Stimulated activated CD4-positive, alpha-beta T cell treated with anti-CD3 and anti-CD28 coated beads, Interleukin-15, amount 100 ng/mL, for 1 hour (primary cell): ENCODE results near the gene XKR7.

Experiments used
- DNase-seq, 2 donors: peaks; one replicate each; pipeline ENCODE4 v3.0.0-alpha.2; 2020; ENCODE audit warnings: low read depth in 1 of 2, low spot score in 1 of 2

XKR7 gene

GRCh38 chr20:32036716-32037485 lies 69.0 kb downstream of the XKR7 start:
- no peak for DNase-seq

DNA sequence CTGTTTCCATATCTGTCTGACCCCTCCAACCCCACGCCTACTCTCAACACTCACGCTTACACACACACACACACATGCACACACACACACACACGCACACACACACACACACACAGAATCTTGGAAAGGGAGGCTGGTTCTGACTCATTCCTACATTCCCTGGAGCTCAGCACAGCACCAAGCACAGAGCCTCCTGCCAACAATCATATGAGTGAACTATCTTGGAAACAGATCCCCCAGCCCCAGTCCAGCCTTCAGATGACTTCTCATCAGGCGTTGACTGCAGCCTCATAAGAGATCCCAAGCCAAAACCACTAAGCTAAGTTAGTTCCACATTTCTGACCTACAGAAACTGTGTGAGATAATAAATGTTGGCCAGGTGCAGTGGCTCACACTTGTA lies 70.0 kb downstream of the XKR7 start:
- no peak for DNase-seq

- no peak for DNase-seq
Observed at GRCh38 chr20:32040142-32040953, 72.4 kb downstream of the XKR7 start.

GRCh38 chr20:32045999-32046398 lies 78.0 kb downstream of the XKR7 start:
- DNase-seq: no peak

- DNase-seq: no peak
Observed at GRCh38 chr20:32050324-32050841, 82.4 kb downstream of the XKR7 start.

DNA sequence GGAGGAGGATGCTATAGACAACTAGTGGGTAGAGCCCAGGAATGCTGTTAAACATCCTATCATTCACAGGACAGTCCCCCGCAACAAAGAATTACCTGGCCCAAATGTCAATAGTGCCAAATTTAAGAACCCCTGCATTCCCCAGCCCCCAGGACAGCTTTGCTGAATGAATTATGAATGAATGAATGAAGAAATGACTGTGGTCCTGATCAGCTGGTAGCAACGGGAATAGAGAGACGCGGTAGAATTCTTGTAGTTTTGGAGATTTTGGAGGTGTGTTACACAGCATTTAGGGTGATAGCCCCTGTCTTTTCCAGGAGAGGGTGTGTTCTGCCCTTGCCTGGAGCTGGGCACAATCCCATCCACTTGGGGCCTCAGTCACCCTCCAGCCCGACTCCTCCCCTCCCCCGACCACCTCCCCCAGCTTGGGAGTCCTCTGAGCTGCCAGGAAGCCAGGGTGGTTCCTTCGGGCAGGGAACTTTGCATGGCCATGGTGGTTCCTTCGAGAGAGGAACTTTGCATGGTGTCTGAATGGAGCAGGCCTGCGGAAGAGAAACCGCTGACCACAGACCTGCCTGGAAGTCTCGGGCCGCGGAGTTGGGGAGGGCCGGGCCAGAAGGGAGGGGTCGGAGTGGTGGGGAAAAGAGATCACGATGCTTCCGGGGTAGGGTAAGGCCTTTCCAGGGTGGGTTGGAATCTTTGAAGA lies 83.1 kb downstream of the XKR7 start:
- DNase-seq: no peak

- DNase-seq: no peak
Observed at GRCh38 chr20:32051720-32052089, 83.8 kb downstream of the XKR7 start.

- DNase-seq: no peak
Observed at GRCh38 chr20:32052090-32052777, 84.3 kb downstream of the XKR7 start, which contains the start of gene HCK. Gene HCK (plus strand): TSS chr20:32052242.

DNA sequence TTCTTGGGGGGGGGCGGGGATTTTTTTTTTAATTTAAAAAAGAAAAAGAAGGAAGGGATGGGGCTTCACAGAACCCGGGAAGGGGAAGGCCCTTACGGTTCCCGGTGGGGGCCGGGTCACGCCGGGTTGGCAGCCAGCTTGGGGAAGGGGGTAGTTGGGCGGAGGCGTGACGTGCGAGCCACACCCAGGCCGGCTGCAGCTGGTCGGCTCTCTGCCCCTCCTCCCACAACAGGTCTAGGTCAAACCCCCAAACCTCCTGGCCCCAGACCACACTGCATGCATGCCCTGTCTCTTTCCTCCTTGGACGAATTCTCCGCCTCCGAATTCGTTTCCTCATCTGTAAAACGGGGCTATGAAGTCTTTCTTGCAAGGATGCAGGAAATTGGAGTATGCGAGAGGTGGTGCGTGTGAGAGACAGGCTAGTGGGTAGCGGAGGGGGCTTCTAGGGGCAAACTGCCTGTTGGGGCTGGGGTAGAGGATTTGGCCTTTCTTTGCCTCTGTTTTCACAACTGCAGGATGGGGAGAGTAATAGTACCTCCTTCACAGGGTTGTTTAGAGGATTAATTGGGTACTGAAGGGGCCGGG lies 84.9 kb downstream of the XKR7 start:
- no peak for DNase-seq
